Measurements from ENCODE around the gene HPCAL4. TPM values are rescaled to one million over a fixed set of nuclear protein-coding genes. Genes with fewer than 3 reads are reported as not detected.

Gene HPCAL4
- total RNA-seq, 6 donors from 2014 or later = under 0.01 to 1.1 (median 0.43) TPM

- peaks cover 5 to 34% (median 14%) of the 10 kb centered on the region in 4 donors for H3K4me1 ChIP-seq
- TF ChIP-seq POLR2A (IDR thresholded peaks at IDR 0.05) = no peak
- no peak for TF ChIP-seq EP300 (IDR thresholded peaks at IDR 0.05)
- TF ChIP-seq CTCF (IDR thresholded peaks at IDR 0.05) = no peak
- TF ChIP-seq POLR2AphosphoS5 (IDR thresholded peaks at IDR 0.05) = no peak
- ATAC-seq (ENCODE audit: low FRiP score in 2 of 2) (no peak), DNase-seq (no peak)
- WGBS, 2 donors = 64 to 70% methylated on average over 2 of the region's 2 CpGs
- peak overlapping the region; percentile 43 to 62 (median 56) for H3K27ac ChIP-seq
- no peaks in the 10 kb centered on the region for H3K9me3 ChIP-seq
- peak overlapping the region in 3 of 4 donors; percentile 0 to 75 (median 10) for H3K4me3 ChIP-seq
- peaks cover 0 to 8% (median 0%) of the 10 kb centered on the region in 4 donors for H3K36me3 ChIP-seq
- peaks cover 0 to 8% (median 0%) of the 10 kb centered on the region in 4 donors for H3K27me3 ChIP-seq
Measured at GRCh38 chr1:39635871-39636210, 55.4 kb downstream of the HPCAL4 start.

- H3K4me3 ChIP-seq = peak overlapping the region in 2 of 4 donors; percentile 0 to 75
- peaks cover 0 to 8% (median 0%) of the 10 kb centered on the region in 4 donors for H3K27me3 ChIP-seq
- peaks cover 5 to 34% (median 12%) of the 10 kb centered on the region in 4 donors for H3K4me1 ChIP-seq
- 74 to 76% methylated on average over 12 of the region's 12 CpGs for WGBS, 2 donors
- H3K27ac ChIP-seq = peak overlapping the region; percentile 43 to 62 (median 56)
- H3K36me3 ChIP-seq = peaks cover 0 to 13% (median 1%) of the 10 kb centered on the region in 4 donors
- no peak for ATAC-seq (ENCODE audit: low FRiP score in 2 of 2)
- H3K9me3 ChIP-seq = no peaks in the 10 kb centered on the region
- no peak for DNase-seq
- peak in 1 of 2 donors; percentile 33 for TF ChIP-seq POLR2AphosphoS5 (IDR thresholded peaks at IDR 0.05)
- no peak for TF ChIP-seq CTCF (IDR thresholded peaks at IDR 0.05)
Measured at GRCh38 chr1:39635205-39635870, 55.9 kb downstream of the HPCAL4 start.

- 94 to 96% methylated on average over 2 to 3 of the region's 3 CpGs for whole genome bisulfite sequencing, 2 donors
- ATAC-seq (ENCODE audit: low FRiP score in 2 of 2) = no peak
- H3K9me3 ChIP-seq = no peaks in the 10 kb centered on the region
- peak overlapping the region in 3 of 4 donors; percentile 18 to 39 (median 35) for H3K4me3 ChIP-seq
- no peak for DNase-seq
- H3K27ac ChIP-seq = peak overlapping the region in 3 of 4 donors; percentile 0 to 75 (median 21)
- peaks cover 0 to 21% (median 3%) of the 10 kb centered on the region in 4 donors for H3K36me3 ChIP-seq
- peaks cover 0 to 16% (median 4%) of the 10 kb centered on the region in 4 donors for H3K4me1 ChIP-seq
- TF ChIP-seq POLR2A (IDR thresholded peaks at IDR 0.05) = no peak
- no peak for TF ChIP-seq CTCF (IDR thresholded peaks at IDR 0.05)
- no peak for TF ChIP-seq EP300 (IDR thresholded peaks at IDR 0.05)
- no peak for TF ChIP-seq POLR2AphosphoS5 (IDR thresholded peaks at IDR 0.05)
- no peaks in the 10 kb centered on the region for H3K27me3 ChIP-seq
Measured at GRCh38 chr1:39633422-39633821, 57.8 kb downstream of the HPCAL4 start.

GRCh38 chr1:39632682-39633417 is 58.4 kb downstream of the HPCAL4 start:
- no peaks in the 10 kb centered on the region for H3K27me3 ChIP-seq
- TF ChIP-seq CTCF (IDR thresholded peaks at IDR 0.05) = no peak
- no peaks in the 10 kb centered on the region for H3K9me3 ChIP-seq
- H3K4me1 ChIP-seq = peaks cover 0 to 14% (median 4%) of the 10 kb centered on the region in 4 donors
- 55% methylated on average over 23 of the region's 61 CpGs; no CpG with 5 or more reads in 1 of the 2 donors for WGBS, 2 donors
- peak overlapping the region in 3 of 4 donors; percentile 18 to 39 (median 35) for H3K4me3 ChIP-seq
- DNase-seq (peak; percentile 39 to 93), ATAC-seq (ENCODE audit: low FRiP score in 2 of 2) (peak in 1 of 2 donors; percentile 91)
- H3K27ac ChIP-seq = peak overlapping the region; percentile 54 to 75 (median 68)
- peaks cover 0 to 22% (median 3%) of the 10 kb centered on the region in 4 donors for H3K36me3 ChIP-seq
